MV-4-11 (cell line): ENCODE data around the gene AMACR.

Source experiments
- DNase-seq: peaks from one replicate; lab custom pipeline; 2025; lab: John Stamatoyannopoulos, UW

AMACR gene

DNA sequence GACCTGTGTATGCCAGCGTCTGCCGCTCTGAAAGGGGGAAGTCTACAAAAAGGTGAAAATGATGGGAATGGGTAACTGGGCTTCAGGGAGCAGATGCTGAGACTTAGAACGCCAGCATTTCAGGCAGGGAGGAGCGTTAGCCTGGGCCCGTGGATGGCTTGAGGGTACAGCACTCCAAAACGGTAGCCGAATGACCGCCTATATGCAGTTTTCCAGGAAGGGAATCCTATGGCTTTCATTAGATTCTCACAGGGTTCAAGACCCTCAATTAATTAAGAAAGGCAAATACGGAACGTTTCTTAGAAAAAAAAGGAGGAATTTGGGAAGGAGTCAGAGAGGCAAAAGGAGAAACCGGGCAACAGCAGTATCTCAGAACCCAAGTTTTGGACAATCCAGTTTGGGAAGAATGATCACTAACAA is 639 bp downstream of the AMACR start:
- DNase-seq, result no peak

DNA sequence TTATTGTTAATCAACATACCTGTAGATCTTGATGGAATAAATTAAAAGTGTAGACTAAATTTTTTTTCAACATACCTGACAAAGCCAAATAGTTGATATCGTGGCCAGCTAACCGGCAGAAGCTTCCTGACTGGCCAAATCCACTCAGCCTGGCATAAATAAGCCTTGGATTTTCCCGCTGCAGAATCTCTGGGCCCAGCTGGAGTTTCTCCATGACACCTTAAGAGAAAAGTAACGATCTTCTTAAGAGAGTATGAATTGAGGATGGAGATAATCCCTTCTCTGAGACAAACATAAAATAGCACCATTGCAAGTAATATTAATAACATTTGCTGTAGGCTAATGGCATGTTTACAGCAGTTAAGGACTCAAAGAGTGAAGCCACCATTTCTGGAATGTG is 2.2 kb downstream of the AMACR start:
- no peak for DNase-seq

DNA sequence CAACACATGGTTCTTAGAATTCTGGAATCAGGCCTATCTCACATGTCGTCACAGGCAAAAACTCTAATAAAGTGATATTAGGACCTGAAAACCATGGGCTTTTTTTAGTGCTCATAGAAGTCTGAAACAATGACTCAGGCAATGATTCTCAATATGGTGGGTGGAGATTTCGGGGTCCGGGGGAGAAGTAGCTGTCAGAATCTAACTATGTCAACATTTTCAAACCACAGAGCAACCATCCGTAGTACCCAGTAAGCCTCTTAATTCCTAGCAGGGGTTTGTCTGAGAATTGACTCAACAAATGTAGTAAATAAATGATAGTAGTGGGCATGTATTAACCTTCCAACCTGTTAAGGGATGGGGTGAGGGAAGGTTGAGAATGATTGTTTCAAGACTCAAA is 2.6 kb downstream of the AMACR start:
- no peak for DNase-seq

DNA sequence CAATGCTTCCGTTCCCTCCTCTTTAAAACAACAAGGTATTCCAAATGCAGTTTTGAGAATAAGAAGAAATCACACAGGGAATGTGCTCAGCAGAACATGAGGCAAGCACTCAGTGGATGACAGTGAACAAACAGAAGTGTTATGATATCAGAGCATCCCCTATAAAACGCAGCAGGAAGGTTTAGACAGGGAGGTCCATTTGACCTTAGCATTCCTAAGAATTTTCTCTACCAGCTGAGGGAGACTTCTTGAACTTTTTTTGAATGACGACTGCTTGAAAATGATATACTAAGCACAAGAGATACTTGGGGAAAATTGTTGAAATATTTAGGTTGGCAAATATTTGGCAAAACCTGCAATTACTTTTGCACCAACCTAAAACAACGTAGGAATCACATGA is 3.9 kb downstream of the AMACR start:
- DNase-seq, result no peak

DNA sequence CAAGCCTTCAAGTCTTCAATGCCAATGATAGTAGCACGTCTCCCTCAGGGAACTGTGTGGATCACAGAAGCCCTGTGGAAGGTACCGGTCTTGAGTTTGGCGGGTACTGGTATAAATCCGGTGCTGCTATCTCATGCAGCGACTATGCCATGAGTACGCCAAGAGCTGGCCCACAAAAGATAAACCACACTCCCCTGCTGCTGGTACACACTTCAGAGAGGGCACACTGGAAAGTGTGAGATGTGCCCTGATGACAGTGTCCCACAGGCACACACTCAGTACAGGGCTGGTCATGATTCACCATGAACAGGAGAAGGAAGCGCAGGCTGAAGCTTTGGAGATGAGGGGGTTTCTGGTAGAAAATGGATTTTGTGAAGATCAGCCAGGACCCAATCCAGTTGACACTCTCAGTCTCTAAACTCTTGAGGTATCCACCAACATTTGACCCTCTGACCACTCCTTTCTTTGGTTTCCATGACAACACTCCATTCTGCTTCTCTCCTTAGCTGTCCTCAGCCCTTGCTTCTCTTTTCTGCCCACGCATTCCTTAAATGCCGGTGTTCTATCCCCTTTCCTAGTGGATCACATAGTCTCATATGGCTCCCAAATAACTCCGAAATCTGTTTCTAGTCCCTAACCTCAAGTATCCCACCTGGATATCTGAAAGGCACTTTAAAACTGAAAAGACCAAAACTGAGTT is 5.1 kb downstream of the AMACR start:
- DNase-seq, result no peak

DNA sequence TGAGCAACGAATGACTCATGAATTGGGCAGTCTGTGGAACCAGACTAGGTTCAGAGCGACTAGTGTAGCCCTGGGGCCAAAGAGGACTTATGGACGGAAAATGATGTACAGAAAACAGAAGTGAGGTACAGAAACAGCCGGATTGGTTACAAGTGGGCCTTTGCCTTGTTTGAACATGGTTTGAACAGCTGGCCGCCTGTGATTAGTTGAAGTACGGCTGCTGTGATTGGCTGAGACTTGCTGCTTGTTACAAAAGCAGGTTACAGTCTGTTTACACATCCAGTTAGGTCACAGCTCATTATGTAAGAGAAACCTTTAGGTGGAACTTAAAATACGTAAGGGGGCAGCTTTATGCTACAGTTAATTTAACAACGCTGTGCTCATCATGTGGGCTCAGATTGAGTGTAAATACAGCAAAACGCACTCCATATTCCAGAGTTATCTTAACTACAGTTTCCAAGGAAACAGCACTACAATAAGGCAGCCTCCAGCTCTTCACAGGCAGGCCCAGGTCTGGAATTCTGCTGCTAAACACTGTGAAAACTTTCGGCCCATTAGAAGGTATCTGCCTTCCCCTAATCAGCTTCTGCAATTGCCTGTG is 6.5 kb downstream of the AMACR start:
- DNase-seq, result no peak

DNA sequence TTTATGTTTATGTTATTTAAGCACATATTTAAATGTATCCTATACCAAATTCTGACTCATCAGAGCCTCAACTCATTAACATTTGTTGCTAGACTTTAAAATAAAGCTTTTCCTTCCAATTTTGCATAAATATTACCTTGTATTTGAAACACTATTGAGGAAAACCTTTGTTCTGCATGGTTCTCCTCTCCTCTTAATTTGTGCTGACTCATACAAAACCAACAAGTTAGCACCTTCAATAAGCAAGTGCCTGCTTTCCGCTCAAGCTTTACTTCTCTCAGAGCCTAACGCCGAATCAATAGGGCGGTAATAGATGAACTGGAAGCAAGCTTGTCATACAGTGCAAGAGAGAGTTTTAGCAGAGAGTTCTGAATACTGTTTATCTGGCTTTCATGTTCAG is 7.9 kb downstream of the AMACR start:
- no peak for DNase-seq

DNA sequence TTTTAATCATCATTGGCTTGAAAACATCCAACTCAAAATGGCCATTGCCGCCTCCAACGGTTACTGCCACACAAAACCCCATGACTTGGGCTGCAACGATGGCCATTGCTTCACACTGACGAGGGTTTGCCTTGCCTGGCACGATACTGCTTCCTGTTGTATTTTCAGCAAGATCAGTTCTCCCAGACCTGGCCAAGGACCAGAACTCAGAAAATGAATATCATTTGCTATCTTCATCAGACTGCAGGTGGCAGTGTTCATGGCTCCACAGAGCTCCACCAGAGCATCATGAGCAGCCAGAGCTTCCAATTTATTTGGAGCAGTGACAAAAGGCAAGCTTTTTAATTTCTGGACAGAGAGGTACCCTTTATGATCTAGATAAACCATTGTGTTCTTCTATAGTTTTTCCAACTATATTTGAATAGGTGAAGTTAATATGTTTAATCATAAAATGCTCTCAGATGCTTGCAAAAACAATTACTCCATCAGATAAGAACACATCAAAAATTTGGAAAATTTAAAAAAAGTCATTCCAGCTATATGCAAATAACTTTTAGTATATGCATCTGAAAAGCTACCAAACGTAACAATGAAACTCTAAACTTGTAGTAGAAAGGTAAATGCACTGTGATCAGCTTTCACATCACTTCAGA is 10.4 kb downstream of the AMACR start:
- peak; percentile 68 for DNase-seq

DNA sequence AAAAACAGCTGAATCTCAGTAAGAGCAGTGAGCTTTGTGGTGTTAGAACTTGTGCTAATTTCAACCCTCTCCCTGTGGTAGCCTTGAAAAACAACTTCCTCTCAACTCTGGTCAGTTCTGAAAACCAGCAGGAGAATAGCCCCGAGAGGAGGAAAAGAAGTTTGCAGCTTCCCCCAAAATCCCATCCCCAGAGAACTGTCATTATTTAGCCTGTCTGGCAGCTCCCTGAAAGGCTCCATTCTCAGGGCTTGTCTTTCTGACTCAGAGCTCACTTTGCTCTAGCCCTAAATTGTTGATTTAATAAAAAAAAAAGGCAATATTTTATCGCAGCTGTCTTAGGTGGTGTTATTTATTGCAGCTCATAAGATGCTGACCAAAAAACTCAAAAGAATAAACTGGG is 12.0 kb downstream of the AMACR start:
- DNase-seq, result peak; percentile 11

DNA sequence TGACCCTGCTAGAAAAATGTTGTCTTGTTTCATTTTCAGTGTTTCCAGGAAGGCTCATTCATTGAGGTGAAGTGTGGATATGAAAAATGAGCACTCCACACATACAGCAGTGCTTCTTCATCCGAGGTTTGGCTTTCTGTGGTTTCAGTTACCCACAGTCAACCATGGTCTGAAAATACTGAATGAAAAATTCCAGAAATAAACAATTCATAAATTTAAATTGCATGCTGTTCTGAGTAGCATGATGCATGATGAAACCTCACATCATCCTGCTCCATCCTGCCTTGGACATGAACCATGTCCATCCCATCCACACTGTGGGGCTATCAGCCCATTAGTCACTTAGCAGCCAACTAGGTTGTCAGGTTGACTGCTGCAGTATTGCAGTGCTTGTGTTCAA is 13.0 kb downstream of the AMACR start:
- DNase-seq, result no peak

DNA sequence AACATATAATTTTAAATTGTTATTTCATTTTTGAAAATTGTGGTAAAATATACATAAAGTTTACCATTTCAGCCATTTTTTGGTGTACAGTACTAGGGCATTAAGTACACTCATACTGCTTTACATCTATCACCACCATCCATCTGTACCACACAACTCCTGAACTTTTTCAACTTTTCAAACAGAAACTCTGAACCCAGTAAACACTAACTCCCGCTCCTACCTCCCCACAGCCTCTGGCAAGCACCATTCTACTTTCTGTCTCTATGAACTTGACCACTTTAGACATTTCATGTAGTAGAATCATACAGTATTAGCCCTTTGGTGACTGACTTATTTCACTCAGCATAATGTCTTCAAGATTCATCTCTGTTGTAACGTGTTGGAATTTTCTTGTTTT is 15.0 kb downstream of the AMACR start:
- no peak for DNase-seq

DNA sequence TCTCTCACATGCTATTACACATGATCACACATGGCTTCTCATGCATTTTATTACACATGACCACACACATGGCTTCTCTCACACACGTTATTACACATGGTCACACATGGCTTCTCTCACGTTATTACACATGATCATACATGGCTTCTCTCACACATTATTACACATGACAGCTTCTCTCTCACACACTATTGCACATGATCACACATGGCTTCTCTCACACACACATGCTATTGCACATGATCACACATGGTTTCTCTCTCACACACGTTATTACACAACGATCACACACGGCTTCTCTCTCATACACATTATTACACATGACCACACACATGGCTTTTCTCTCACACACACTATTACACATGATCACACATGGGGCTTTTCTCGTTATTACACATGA is 22.4 kb downstream of the AMACR start:
- no peak for DNase-seq

DNA sequence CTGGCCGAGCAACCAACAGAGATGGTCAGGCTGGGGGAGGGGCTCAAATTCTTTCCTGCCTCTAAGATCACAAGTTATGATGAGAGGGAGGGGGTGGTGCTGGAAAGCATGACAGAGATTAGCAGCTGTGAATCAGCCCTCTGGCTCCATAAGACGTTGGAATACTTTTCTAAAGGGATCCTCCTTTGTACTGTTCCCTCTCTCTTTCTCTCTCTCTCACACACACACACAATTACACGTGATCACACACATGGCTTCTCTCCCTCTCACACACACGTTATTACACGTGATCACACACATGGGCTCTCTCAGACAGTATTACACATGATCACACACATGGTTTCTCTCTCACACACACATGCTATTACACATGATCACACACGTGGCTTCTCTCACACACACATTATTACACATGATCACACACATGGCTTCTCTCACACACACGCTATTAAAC is 23.2 kb downstream of the AMACR start, which contains the start of gene SLC45A2:
TSS of gene SLC45A2 (minus strand) at position 23 of the 454 bp plus-strand sequence. CDS start 110 bp downstream, outside the sequence.
- no peak for DNase-seq

DNA sequence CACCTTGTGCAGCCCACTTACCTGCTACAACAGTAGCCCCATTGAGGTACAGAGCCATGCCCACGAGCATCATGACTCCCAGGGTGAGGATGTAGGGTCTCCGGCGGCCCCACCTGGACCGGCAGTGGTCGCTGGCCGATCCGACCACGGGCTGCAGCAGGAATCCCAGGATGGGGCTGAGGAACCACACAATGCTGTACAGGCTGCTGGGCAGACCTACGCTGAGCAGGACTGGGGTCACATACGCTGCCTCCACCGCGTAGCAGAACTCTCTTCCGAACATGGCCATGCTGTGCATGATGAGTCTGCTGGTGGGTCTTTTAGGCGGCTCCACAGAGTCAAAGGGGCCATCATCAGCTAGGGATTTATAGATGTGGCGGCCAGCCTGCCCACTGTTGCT is 23.7 kb downstream of the AMACR start:
- no peak for DNase-seq

DNA sequence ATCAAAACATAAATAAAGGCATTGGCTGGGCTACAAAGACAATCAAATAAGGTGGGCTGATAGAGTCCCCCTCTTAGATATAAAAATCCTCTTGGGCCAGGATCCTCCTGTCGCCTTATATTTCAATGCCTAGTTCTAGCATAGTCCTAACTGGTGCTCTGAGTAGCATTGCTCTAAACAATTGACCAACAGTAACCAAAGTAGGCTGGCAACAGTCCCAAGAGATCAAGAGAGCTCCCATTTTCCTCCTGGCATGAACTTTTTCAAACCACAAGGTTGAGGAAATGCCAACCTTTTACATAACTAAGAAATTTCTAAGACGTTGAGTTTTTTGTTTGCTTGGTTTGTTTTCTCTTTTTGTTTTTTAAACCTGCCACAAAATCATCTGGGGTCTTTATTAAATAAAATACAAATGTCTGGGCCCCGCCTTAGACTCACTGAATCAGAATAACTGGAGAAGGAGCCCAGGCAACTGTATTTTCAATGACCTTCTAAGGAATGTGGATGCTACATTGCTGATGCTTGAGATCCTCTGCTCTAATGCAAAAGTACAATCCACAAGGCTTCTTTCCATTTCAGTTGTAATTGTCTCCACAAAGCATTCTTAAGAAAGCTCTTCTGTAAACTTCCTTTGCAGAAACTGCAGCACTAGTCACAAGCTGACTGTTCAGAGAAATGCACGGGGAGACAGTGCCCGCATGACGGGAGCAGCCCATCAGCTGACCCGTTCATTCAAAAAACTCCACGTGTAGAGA is 26.3 kb downstream of the AMACR start:
- no peak for DNase-seq

DNA sequence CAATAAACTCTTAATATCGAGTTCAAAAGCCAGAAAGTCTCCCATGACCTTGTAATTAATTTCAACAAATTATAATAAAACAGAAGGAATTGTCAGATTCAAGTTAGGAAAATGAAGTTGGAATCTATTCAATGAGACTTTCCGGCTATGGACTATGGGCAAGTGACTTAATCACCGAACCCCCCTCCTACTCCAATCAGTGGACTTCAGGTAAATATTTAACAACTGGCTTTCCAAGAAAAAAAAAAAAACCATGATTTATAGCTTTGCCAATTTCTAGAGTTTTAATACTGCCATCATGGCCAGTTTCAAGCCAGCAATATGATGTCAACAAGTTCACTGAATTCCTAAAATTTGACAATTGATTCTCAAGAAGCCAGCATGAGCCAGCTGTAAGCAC is 27.8 kb downstream of the AMACR start:
- DNase-seq, result no peak

DNA sequence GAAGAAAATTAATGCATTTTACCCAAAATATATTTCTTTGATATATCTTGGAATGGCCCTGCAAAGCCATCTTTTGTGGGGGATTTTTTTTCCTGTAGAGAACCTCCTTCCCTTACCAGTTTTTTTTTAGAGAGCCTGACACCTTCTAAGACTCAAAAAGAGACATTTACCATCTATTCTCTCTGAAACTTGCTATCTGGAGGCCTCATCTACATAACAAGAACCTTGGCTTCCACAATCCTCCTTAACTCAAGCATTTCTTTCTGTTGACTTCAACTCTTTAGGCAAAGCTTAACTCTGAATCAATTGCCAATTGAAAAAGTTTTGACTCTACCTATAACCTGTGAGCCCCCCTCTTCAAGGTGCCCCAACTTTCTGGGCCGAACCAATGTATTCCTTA is 29.5 kb downstream of the AMACR start:
- DNase-seq, result no peak

DNA sequence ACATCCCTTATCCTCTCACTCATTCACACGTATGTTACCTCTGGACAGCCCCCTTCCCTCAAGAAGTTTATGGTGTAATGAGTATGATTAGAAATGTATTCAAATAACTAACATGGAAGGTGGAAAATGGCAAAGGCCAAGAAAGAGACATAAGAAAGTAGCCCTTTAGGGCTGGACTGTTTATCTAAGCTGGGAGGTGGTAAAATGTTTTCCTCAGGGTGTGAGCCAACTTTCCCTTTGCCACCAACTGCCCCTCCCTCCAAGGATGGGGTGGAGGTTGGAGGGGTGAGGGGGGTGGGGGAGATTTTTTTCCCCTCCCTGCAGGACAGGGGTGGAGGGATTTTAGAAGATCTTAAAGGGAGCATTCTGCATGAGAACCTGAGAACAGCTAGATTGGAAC is 31.5 kb downstream of the AMACR start:
- DNase-seq, result no peak

DNA sequence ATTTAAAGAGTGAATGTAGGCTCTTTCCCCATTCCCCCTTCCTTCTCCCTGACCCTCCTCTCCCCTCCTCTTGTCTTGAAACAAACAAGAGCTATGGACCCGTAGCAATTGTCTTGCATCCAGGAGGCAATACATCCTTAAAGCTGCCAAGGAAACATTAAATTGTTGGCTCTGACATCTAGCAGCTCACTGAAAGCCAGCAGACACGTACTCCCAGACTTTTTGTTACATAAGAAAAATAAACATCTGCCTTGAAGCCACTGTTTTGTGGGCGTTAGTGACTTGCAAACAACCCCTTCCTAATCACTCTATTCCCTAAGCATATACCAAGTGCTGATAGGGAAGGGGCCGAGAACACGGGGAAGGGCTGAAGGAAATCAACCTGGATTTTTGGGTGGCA is 32.0 kb downstream of the AMACR start:
- no peak for DNase-seq

DNA sequence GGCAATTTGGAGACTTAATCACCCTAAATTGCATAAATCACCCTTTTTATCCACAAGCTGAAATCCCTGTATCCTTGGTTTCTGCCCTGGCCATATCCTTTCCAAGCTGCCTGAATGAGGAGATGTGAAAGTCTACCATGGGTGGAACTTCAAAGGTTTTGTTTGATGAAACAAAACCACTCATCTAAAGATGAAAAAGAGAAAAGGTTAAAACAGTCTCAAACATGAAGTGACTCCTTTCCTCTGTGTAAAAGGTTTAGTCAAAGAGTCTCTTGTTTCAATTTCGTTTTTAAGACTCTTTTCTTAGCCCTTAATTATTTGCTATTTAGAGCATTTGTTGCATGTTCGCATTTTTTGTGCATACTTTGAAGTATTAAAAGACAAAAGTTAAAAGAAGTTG is 34.6 kb downstream of the AMACR start:
- no peak for DNase-seq

DNA sequence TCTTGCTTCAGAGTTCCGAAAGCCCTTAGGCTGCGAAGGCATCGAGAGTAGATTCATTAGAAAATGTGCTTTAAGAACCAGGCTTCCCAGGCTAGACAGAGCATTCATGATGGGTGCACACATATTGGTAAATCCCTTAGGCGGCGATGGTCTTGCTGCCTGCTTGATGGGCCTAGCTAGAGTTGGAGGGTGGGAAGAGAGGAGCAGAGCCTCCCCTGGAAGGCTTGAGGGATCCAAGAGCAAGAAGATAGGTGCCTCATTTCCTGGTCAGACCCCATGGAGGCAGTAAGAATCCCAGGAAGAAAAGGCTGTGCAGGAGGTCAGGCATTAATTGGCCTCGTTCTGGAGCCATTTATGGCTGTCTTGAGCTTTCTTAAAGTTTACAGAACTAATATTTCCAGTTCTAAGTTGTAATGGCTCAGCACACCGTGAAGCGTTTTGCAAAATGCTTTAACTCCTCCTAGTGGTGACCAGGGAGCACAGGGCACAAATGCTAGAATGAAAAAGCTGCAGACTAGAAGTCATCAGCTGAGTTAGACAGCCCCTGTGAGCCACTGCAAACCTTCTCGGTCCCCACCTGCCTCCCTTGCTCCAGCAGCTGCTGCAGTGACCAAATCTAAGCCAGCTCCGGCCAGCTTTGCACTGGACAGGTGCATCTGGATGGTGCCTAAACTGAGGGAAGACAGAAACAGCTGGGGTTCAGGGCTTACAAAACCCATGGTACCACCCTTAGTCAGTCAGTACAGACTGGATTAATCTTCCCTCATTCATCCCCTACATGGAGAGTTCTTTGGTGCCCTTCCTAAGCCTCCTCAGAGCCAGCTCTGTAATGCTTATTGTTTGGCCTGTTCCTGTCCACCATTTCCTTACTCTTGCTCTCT is 38.0 kb downstream of the AMACR start:
- peak; percentile 41 for DNase-seq
